NB4 (cell line): ENCODE data around the gene BROX.

Experiments used
- DNase-seq: peaks from one replicate; pipeline ENCODE4 v3.0.0; 2010; ENCODE audit warnings: low read depth
- H3K4me3 ChIP-seq: one replicate; pipeline ENCODE4 v1.5.1; 2011; ENCODE audit warnings: mild to moderate bottlenecking, low read depth, low read length, moderate library complexity
- MYC ChIP-seq: IDR thresholded peaks from 2 replicates; pipeline ENCODE4 v1.6.1; 2011; ENCODE audit warnings: low read depth, low read length
- POLR2A ChIP-seq: IDR thresholded peaks from 2 replicates; pipeline ENCODE4 v1.6.1; 2011; ENCODE audit warnings: mild to moderate bottlenecking; ENCODE audit not compliant: insufficient read length; ENCODE audit errors: extremely low read depth
- TF ChIP-seq, protein P1 (sequence below): IDR thresholded peaks from 2 replicates; pipeline ENCODE4 v1.6.1; 2011; ENCODE audit warnings: low read depth, low read length
- TF ChIP-seq, protein P2 (sequence below): IDR thresholded peaks from one replicate; pipeline ENCODE4 v1.5.1; 2012; ENCODE audit warnings: low read depth, low read length

BROX gene

DNA sequence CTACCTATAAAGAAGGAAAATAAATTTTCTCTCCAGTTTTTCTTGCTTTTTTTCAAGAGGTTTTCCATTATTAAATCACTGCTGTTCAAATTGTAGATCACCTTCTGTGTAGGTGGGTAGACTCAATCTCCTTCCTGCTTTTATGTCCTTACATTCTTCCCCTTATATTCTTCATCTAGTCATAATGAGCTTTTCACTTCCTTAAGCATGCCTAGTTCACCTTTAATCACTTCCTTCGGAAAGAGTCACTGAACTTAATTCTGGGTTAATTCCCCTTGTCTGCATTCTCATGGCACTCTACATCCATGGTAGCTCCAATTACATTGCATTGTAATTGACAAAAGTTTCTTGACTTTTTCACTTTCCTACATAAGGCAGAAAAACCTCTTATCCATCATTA lies 18.5 kb downstream of the BROX start:
- TF ChIP-seq POLR2A (no peak), MYC (no peak)
- TF ChIP-seq, protein P1, sequence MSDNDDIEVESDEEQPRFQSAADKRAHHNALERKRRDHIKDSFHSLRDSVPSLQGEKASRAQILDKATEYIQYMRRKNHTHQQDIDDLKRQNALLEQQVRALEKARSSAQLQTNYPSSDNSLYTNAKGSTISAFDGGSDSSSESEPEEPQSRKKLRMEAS, result no peak
- DNase-seq, result no peak
- H3K4me3 ChIP-seq, result no peak overlapping the region

DNA sequence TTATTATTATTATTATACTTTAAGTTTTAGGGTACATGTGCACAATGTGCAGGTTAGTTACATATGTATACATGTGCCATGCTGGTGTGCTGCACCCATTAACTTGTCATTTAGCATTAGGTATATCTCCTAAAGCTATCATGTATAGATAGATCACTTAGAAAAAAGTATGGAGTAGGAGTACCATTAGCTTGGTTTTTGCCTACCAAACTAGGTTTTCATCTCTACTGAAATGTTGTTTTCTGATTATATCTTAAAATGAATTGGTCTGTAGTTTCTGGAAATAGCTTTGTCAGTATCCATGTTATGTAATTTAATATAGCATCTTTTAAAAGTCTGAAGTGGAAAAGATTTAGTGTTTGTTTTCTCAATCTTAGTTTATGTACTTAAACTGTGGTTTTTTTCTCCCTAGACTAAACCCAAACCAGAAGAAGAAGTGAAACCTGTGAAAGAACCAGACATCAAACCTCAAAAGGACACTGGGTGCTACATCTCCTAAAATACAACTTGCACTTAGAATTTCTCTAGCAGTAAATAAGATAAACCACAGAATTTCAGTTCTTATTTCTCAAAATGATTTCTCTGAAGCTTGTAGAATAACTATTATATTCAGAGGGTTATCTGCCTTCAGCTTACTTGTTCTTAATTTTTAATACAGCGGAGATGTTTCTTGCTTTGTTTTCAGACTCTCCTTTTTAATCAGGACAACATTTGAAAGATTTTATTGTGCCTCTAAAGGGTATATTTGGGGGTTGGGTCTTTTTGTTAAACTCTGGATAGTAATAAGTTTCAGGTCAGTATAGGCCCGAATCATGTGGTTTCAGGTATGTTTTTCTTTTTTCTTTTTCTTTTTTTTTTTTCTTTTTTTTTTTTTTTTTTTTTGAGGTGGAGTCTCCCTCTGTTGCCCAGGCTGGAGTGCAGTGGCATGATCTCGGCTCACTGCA lies 20.1 kb downstream of the BROX start:
- DNase-seq, result peak; percentile 8
- no peak overlapping the region for H3K4me3 ChIP-seq
- TF ChIP-seq, protein P2, sequence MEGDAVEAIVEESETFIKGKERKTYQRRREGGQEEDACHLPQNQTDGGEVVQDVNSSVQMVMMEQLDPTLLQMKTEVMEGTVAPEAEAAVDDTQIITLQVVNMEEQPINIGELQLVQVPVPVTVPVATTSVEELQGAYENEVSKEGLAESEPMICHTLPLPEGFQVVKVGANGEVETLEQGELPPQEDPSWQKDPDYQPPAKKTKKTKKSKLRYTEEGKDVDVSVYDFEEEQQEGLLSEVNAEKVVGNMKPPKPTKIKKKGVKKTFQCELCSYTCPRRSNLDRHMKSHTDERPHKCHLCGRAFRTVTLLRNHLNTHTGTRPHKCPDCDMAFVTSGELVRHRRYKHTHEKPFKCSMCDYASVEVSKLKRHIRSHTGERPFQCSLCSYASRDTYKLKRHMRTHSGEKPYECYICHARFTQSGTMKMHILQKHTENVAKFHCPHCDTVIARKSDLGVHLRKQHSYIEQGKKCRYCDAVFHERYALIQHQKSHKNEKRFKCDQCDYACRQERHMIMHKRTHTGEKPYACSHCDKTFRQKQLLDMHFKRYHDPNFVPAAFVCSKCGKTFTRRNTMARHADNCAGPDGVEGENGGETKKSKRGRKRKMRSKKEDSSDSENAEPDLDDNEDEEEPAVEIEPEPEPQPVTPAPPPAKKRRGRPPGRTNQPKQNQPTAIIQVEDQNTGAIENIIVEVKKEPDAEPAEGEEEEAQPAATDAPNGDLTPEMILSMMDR, result no peak
- TF ChIP-seq POLR2A, result no peak
- TF ChIP-seq, protein P1, result no peak
- no peak for TF ChIP-seq MYC

DNA sequence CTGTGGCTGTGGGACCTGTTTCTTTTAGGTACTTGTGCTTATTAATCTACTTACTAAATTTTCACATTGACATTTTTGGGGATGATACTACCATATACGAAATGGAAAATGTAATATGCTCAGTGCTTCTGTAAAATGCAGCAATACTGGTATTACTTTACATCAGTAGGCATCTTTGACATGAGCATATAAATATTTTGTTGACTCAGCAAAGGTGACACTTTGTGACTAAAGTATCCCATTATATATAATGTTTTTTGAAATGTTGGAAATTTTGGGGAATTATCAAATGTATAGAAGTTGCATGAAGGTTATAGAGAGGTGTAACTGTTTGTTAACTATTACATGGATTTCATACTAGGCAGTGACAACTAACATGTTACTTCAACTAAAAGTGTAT lies 22.4 kb downstream of the BROX start:
- H3K4me3 ChIP-seq, result no peak overlapping the region
- DNase-seq, result no peak
- TF ChIP-seq MYC, result no peak
- TF ChIP-seq, protein P2, result no peak
- TF ChIP-seq, protein P1, result no peak
- no peak for TF ChIP-seq POLR2A

DNA sequence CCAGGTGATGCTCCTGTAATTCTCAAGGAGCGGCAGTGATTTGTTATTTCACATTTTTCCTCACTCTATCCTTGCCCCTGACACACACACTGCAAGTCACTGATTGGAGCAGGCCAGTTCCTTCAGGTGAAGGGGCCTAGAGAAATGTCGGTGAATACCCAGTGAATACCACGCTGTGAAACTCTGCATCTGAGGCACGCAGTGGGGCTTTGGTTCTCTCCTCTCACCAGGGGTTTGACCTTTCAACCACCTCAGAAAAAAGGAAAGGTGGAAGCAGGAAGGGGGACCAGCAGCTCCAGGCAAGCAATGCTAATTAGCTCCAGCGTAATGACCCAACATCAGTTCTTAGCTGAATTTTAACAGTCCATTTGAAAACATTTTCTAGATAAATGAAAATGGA lies 24.1 kb downstream of the BROX start:
- TF ChIP-seq, protein P2, result no peak
- no peak for TF ChIP-seq POLR2A
- TF ChIP-seq, protein P1, result no peak
- no peak for TF ChIP-seq MYC
- H3K4me3 ChIP-seq, result no peak overlapping the region
- no peak for DNase-seq

DNA sequence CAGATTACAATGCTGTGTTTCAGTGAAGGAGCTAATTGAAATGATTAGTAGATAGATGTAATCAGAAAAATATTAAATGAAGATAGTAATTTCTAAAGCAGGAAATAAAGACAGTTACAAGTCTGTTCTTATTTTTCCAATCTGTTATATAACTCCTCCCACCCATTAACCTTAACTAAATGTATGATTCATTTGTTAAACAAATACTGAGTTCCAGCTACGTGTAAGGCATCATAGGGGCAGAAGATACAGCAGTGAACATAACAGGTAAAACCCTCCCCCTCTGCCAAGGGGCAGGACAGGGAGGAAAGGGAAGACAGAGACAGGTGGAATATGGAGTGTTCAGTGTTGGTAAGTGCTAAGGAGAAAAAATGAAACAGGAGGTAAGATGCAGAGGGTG lies 24.6 kb downstream of the BROX start, which contains the start of gene FAM177B:
Gene FAM177B (plus strand): TSS at position 231 of the 400 bp plus-strand sequence. CDS start 9,344 bp downstream, outside the sequence.
- TF ChIP-seq, protein P2, result no peak
- TF ChIP-seq MYC, result no peak
- TF ChIP-seq, protein P1, result no peak
- no peak for TF ChIP-seq POLR2A
- no peak for DNase-seq
- H3K4me3 ChIP-seq, result no peak within 1 kb of the TSS

DNA sequence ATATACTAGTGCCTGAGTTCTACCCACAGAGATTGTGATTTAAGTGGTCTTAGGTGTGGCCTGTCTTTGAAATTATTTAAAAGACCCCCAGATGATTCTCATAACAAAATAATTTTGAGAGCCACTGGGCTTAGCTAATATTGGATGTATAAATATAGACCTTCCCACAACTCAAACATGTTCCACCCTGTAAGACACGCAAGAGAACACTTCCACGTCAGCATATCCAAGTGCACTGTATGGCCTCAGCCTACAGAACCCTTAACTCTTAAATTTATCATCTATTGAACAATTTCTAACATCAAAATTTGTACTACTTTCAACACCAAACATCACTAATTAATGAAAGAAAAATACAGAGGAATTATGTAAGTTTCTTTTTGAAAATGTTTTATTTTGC lies 27.1 kb downstream of the BROX start:
- no peak overlapping the region for H3K4me3 ChIP-seq
- no peak for DNase-seq
- TF ChIP-seq, protein P1, result no peak
- TF ChIP-seq POLR2A, result no peak
- TF ChIP-seq, protein P2, result no peak
- TF ChIP-seq MYC, result no peak
